ENCODE measurements around the gene SLC22A17.

DNA sequence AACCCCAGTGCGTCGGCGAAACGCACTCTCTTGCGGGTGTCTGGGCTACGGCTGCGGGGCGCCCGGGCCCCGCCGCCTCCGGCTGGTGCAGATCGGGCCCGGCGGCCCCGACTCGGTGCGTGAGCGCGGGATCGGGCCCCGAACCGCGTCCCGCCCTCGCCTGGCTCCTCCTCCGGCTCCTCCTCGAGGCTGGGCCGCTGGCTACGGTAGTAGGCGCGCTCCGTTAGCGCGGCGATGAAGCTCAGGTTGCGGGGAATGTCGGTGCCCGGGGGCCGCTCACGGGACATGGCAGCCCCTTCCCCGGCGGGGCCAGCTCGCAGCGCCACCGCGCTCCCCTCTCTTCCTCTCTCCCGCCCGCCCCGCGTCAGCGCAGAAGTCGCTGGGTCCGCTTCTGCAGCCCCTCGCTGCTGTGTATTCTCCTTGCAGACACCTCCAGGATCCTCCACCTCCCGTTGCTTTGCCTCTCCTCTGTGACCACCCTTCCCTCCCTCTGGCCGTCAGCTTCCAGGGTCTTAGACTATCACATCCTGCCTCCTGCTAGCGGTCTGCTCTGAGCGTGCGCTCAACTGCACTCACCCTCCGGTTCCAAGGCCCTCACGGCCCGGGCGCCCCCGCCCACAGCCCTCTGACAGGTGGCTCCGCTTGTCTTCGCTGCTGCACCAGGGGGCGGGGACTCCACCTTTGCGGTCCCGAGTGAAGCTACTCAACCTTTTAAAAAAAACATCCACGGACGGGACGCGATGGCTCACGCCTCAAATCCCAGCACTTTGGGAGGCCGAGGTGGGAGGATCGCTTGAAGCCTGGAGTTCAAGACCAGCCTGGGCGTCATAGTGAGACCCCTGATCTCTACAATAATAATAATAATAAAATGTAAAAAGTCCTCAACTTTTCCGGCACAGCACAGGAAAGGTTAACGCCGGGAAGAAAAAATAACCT is 50.1 kb downstream of the SLC22A17 start, which contains the start of gene PPP1R3E:
- TF ChIP-seq, protein P1, sequence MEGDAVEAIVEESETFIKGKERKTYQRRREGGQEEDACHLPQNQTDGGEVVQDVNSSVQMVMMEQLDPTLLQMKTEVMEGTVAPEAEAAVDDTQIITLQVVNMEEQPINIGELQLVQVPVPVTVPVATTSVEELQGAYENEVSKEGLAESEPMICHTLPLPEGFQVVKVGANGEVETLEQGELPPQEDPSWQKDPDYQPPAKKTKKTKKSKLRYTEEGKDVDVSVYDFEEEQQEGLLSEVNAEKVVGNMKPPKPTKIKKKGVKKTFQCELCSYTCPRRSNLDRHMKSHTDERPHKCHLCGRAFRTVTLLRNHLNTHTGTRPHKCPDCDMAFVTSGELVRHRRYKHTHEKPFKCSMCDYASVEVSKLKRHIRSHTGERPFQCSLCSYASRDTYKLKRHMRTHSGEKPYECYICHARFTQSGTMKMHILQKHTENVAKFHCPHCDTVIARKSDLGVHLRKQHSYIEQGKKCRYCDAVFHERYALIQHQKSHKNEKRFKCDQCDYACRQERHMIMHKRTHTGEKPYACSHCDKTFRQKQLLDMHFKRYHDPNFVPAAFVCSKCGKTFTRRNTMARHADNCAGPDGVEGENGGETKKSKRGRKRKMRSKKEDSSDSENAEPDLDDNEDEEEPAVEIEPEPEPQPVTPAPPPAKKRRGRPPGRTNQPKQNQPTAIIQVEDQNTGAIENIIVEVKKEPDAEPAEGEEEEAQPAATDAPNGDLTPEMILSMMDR (IDR thresholded peaks at IDR 0.05): no peak
- no peak for TF ChIP-seq EZH2 (IDR thresholded peaks at IDR 0.05)
